GM12872 (cell line): Measurements from ENCODE around the gene ATP2A2.

Experiments
- CTCF ChIP-seq: IDR thresholded peaks from 3 replicates; pipeline ENCODE4 v1.5.1; 2011; ENCODE audit warnings: low read depth, mild to moderate bottlenecking, low read length, moderate library complexity; ENCODE audit not compliant: insufficient read depth

Gene ATP2A2

GRCh38 chr12:110379197-110379596 is 98.2 kb downstream of the ATP2A2 start:
- TF ChIP-seq CTCF = no peak

- TF ChIP-seq CTCF = no peak
These were observed 98.6 kb downstream of the ATP2A2 start for GRCh38 chr12:110379631-110380030.

- TF ChIP-seq CTCF = no peak
These were observed 101.6 kb downstream of the ATP2A2 start for GRCh38 chr12:110382683-110383082.
